Heart left ventricle (tissue), 13 donors: ENCODE data around the gene HPN.

ENCODE experiments used
- CTCF ChIP-seq, 12 donors: fragments of 200-600 bp; sonication (generic) in 4 of 12; IDR thresholded peaks; one replicate each; pipeline versions ENCODE4 v1.5.0 to v1.8.0; 2018 to 2022; ENCODE audit warnings: antibody characterized with exemption in 12 of 12, mild to moderate bottlenecking in 5 of 12
- POLR2A ChIP-seq, 2 donors: fragments of 450-650 bp; IDR thresholded peaks; one replicate each; pipeline ENCODE4 v1.6.1; 2017; ENCODE audit warnings: antibody characterized with exemption in 2 of 2, mild to moderate bottlenecking in 2 of 2, moderate library complexity in 2 of 2
- donor health status: ischemic (EF 13 %, LVEDD 7.1; RV severe dilation, severe dysfunction).
- donor health status: DM: no; HTN: yes; CAD: no.
- donor health status: DM: no; HTN: no; CAD: no.
- donor health status: ischemic (EF 25% LVEDD 6.9; RV normal size, moderate dysfunction).
- donor health status: ischemic (EF 25% LVEDD 5.7; RV mildly dilated, moderate dysfunction).
- donor health status: ischemic (EF 35%, LVEDD 5.7; RV mildly dilated, moderate dysfunction).
- donor health status: nonischemic (EF 11% LVEDD 7.7; RV severe dilation, severe dysfunction).
- donor health status: DM: yes; HTN: yes; CAD: no.
- donor health status: PGD.
- donor health status: ischemic (EF 29% LVEDD 5.4; RV normal size, mild dysfunction).
- donor health status: nonischemic (EF 23%, LVEDD 6.1; RV moderate dilation, normal function).

- TF ChIP-seq CTCF (IDR thresholded peaks at IDR 0.05) (no peak), POLR2A (IDR thresholded peaks at IDR 0.05) (no peak)
Measured at GRCh38 chr19:35099155-35099896, 57.8 kb downstream of the HPN start.
